Measurements from ENCODE around the gene CKMT2.

DNA sequence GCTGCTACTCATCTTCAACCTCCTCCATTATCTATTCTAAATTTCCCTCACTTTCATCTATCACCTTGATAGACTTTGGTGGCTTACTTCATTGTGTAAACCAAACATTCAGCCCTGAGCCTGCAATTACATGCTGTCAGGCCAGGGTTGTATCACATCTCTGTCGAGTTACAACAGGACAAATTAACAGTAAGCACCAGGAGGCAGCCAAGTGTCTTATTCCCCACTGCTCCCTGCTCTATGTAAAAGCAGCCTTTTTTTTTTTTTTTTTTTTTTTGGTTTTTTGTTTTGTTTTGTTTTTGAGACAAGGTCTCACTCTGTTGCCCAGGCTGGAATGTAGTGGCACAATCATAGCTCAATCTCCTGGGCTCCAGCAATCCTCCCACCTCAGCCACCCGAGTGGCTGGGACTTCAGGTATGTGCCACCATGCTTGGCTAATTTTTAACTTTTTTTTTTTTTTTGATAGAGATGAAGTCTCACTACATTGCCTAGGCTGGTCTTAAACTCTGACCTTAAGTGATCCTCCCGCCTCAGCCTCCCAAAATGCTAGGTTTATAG, 53.0 kb downstream of the CKMT2 start:
- TF ChIP-seq, protein P1, sequence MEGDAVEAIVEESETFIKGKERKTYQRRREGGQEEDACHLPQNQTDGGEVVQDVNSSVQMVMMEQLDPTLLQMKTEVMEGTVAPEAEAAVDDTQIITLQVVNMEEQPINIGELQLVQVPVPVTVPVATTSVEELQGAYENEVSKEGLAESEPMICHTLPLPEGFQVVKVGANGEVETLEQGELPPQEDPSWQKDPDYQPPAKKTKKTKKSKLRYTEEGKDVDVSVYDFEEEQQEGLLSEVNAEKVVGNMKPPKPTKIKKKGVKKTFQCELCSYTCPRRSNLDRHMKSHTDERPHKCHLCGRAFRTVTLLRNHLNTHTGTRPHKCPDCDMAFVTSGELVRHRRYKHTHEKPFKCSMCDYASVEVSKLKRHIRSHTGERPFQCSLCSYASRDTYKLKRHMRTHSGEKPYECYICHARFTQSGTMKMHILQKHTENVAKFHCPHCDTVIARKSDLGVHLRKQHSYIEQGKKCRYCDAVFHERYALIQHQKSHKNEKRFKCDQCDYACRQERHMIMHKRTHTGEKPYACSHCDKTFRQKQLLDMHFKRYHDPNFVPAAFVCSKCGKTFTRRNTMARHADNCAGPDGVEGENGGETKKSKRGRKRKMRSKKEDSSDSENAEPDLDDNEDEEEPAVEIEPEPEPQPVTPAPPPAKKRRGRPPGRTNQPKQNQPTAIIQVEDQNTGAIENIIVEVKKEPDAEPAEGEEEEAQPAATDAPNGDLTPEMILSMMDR (IDR thresholded peaks at IDR 0.05) = no peak
- no peak for TF ChIP-seq EP300 (IDR thresholded peaks at IDR 0.05)
- TF ChIP-seq POLR2AphosphoS5 (IDR thresholded peaks at IDR 0.05) = no peak
- TF ChIP-seq POLR2A (IDR thresholded peaks at IDR 0.05; ENCODE audit: low read depth) = no peak
